ENCODE measurements around the gene ARHGEF18. TPM values are rescaled to one million over a fixed set of nuclear protein-coding genes. Genes with fewer than 3 reads are reported as not detected.

ARHGEF18 gene
- total RNA-seq, 1 donor from 2014 or later: 44.6 TPM

GRCh38 chr19:7349231-7349591, 474 bp downstream of the ARHGEF18 start:
- Histone ChIP-seq H3K27ac (ENCODE audit: low read depth, low read length) (no peak overlapping the region), H3K79me2 (ENCODE audit: insufficient read depth, low read length) (no peaks in the 10 kb centered on the region), H4K20me1 (ENCODE audit: insufficient read depth, low read length) (no peaks in the 10 kb centered on the region), H3K4me1 (ENCODE audit: insufficient read depth, low read length) (no peaks in the 10 kb centered on the region), H3K36me3 (ENCODE audit: insufficient read depth, low read length) (no peaks in the 10 kb centered on the region), H3K27me3 (ENCODE audit: insufficient read depth, low read length) (no peaks in the 10 kb centered on the region), H3K9ac (ENCODE audit: low read length) (no peak overlapping the region), H3K9me3 (ENCODE audit: insufficient read depth, low read depth, low read length) (no peaks in the 10 kb centered on the region), H3K4me2 (ENCODE audit: low read length) (no peak overlapping the region), H2AFZ (ENCODE audit: low read depth, low read length) (no peak overlapping the region), H3K4me3 (ENCODE audit: insufficient read depth, low read depth, low read length) (no peak overlapping the region)
- Mint-ChIP-seq H3K36me3 (ENCODE audit: low read depth, unreplicated experiment) (no peaks in the 10 kb centered on the region), H3K9me3 (ENCODE audit: unreplicated experiment) (peaks cover 14% of the 10 kb centered on the region), H3K27ac (ENCODE audit: unreplicated experiment) (no peak overlapping the region), H3K4me3 (ENCODE audit: unreplicated experiment) (no peak overlapping the region), H3K27me3 (ENCODE audit: low read depth, unreplicated experiment) (peaks cover 7% of the 10 kb centered on the region), H3K4me1 (ENCODE audit: low read depth, unreplicated experiment) (no peaks in the 10 kb centered on the region)
- TF ChIP-seq CTCF (IDR thresholded peaks at IDR 0.05; ENCODE audit: insufficient read depth, low read depth, low read length) (no peak), EZH2 (IDR thresholded peaks at IDR 0.05; ENCODE audit: insufficient read depth, low read length) (no peak)
- DNase-seq (ENCODE audit: low read depth) (no peak), FAIRE-seq (no peak)

- no peaks in the 10 kb centered on the region for H3K36me3 ChIP-seq (ENCODE audit: insufficient read depth, low read length)
- H3K4me2 ChIP-seq (ENCODE audit: low read length): no peak overlapping the region
- DNase-seq (ENCODE audit: low read depth) (no peak), FAIRE-seq (no peak)
- Mint-ChIP-seq H3K27ac (ENCODE audit: unreplicated experiment) (no peak overlapping the region), H3K9me3 (ENCODE audit: unreplicated experiment) (peaks cover 14% of the 10 kb centered on the region), H3K4me3 (ENCODE audit: unreplicated experiment) (no peak overlapping the region), H3K4me1 (ENCODE audit: low read depth, unreplicated experiment) (no peaks in the 10 kb centered on the region), H3K36me3 (ENCODE audit: low read depth, unreplicated experiment) (no peaks in the 10 kb centered on the region), H3K27me3 (ENCODE audit: low read depth, unreplicated experiment) (peaks cover 5% of the 10 kb centered on the region)
- no peaks in the 10 kb centered on the region for H3K4me1 ChIP-seq (ENCODE audit: insufficient read depth, low read length)
- H3K9ac ChIP-seq (ENCODE audit: low read length): no peak overlapping the region
- H4K20me1 ChIP-seq (ENCODE audit: insufficient read depth, low read length): no peaks in the 10 kb centered on the region
- H3K4me3 ChIP-seq (ENCODE audit: insufficient read depth, low read depth, low read length): no peak overlapping the region
- H3K27me3 ChIP-seq (ENCODE audit: insufficient read depth, low read length): no peaks in the 10 kb centered on the region
- TF ChIP-seq EZH2 (IDR thresholded peaks at IDR 0.05; ENCODE audit: insufficient read depth, low read length) (no peak), CTCF (IDR thresholded peaks at IDR 0.05; ENCODE audit: insufficient read depth, low read depth, low read length) (no peak)
- H2AFZ ChIP-seq (ENCODE audit: low read depth, low read length): no peak overlapping the region
- H3K79me2 ChIP-seq (ENCODE audit: insufficient read depth, low read length): no peaks in the 10 kb centered on the region
- H3K27ac ChIP-seq (ENCODE audit: low read depth, low read length): no peak overlapping the region
- no peaks in the 10 kb centered on the region for H3K9me3 ChIP-seq (ENCODE audit: insufficient read depth, low read depth, low read length)
Measured at GRCh38 chr19:7349961-7350711, 1.4 kb downstream of the ARHGEF18 start.

GRCh38 chr19:7351861-7352260, 3.1 kb downstream of the ARHGEF18 start:
- no peaks in the 10 kb centered on the region for H3K79me2 ChIP-seq (ENCODE audit: insufficient read depth, low read length)
- H3K9me3 ChIP-seq (ENCODE audit: insufficient read depth, low read depth, low read length): no peaks in the 10 kb centered on the region
- no peak for TF ChIP-seq EZH2 (IDR thresholded peaks at IDR 0.05; ENCODE audit: insufficient read depth, low read length)
- no peak for TF ChIP-seq CTCF (IDR thresholded peaks at IDR 0.05; ENCODE audit: insufficient read depth, low read depth, low read length)
- H3K36me3 ChIP-seq (ENCODE audit: insufficient read depth, low read length): no peaks in the 10 kb centered on the region
- no peak overlapping the region for H3K27ac Mint-ChIP-seq (ENCODE audit: unreplicated experiment)
- H3K27me3 Mint-ChIP-seq (ENCODE audit: low read depth, unreplicated experiment): peaks cover 12% of the 10 kb centered on the region
- no peak overlapping the region for H3K4me3 ChIP-seq (ENCODE audit: insufficient read depth, low read depth, low read length)
- no peak overlapping the region for H3K4me3 Mint-ChIP-seq (ENCODE audit: unreplicated experiment)
- DNase-seq (ENCODE audit: low read depth) (no peak), FAIRE-seq (no peak)
- no peaks in the 10 kb centered on the region for H3K4me1 Mint-ChIP-seq (ENCODE audit: low read depth, unreplicated experiment)
- H3K4me1 ChIP-seq (ENCODE audit: insufficient read depth, low read length): no peaks in the 10 kb centered on the region
- H4K20me1 ChIP-seq (ENCODE audit: insufficient read depth, low read length): no peaks in the 10 kb centered on the region
- H3K4me2 ChIP-seq (ENCODE audit: low read length): no peak overlapping the region
- H3K27me3 ChIP-seq (ENCODE audit: insufficient read depth, low read length): no peaks in the 10 kb centered on the region
- H3K9me3 Mint-ChIP-seq (ENCODE audit: unreplicated experiment): peaks cover 14% of the 10 kb centered on the region
- no peak overlapping the region for H3K9ac ChIP-seq (ENCODE audit: low read length)
- H2AFZ ChIP-seq (ENCODE audit: low read depth, low read length): no peak overlapping the region
- H3K36me3 Mint-ChIP-seq (ENCODE audit: low read depth, unreplicated experiment): no peaks in the 10 kb centered on the region
- H3K27ac ChIP-seq (ENCODE audit: low read depth, low read length): no peak overlapping the region
